HT1080 (cell line): ENCODE measurements around the gene MYZAP. TPM values are rescaled to one million over a fixed set of nuclear protein-coding genes. Genes with fewer than 3 reads are reported as not detected.
"Not testable (repeated sequence)": the region's sequence is repeated elsewhere in the genome, so short reads cannot be mapped to it uniquely, and the experiment has no call there.

Experiments
- DNase-seq: peaks from one replicate; pipeline ENCODE4 v3.0.0-alpha.2; 2015; ENCODE audit warnings: low read depth
- total RNA-seq: library from RNA; depleted of rRNA; stranded (reverse); fragments of >200 nt; shearing (Covaris generic); gene quantifications from 2 replicates; pipeline ENCODE4 v1.2.3, GENCODE V29; 2014

Gene MYZAP
- total RNA-seq, 1 experiment from 2014 or later: 1.8 TPM

DNA sequence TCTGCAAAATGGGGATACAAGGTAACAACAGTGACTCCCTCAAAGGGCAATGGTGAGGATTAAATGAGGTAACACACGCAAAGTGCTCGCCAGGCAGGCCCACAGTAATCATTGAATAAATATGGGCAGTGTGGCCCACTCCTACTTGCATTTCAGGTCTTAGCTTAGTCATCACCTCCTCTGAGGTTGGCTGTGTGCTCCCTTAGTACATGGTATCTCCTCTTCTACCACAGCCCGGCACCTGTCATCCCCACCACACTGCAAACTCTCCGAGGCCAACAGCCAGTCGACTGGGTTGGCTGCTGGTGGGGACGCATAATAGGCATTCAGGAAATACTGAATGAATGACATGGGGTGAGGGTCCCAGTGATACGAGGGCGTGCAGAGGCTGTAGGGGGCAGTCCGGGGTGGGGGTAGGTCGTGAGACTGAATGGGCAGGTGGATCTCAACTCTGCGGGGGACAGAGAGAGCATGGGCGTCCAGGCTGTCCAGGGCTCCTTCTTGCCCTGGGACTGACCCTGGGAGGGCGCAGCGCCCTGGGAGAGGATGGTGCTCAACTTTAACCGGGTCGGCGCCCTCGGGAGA is 375 bp upstream of the MYZAP start:
- DNase-seq: no peak

DNA sequence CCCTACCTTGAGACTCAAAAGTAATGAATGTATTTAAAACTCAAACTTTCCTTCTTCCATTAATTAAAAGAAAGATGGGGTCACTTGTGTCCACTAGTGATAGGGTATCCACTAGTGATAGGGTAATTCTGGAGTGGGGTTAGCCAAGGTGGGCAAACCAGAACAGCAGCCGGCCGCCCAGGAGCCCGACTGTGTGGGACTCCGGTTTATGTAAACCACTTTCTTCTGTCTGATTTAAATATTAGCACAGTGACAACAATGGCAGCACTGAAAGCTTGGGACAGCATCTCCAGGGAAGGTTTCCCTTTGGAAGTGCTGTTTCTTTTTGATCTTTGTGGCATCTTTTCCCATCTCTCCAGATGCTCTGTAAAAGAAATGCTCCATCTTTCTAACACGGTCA is 722 bp downstream of the MYZAP start:
- DNase-seq: no peak

DNA sequence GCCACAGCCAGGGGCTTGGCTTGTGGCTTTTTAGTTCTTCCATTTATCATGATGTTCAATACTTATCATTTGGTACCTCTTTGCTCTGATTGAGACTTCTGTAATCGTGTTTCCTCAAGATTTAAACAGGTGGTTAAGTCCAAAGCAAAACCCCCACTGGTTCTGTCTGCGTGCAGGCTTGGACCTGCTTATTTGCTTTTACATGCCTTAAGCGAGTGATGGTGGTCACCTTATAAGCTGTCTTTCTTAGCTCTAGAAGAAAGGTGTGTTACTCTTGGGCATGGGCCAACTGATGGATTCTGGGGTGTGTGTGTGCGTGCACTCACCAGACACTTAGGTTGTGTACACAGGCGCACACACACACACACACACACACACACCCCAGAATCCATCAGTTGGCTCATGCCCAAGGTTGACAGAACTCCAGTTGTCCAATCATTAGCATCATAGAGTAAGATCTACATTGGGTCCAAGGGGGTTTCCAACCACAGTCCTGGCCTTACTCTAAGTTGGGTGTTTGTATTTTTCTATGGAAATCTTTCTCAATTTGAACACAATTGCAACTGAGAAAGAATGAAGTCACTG is 1.2 kb downstream of the MYZAP start:
- DNase-seq: no peak

DNA sequence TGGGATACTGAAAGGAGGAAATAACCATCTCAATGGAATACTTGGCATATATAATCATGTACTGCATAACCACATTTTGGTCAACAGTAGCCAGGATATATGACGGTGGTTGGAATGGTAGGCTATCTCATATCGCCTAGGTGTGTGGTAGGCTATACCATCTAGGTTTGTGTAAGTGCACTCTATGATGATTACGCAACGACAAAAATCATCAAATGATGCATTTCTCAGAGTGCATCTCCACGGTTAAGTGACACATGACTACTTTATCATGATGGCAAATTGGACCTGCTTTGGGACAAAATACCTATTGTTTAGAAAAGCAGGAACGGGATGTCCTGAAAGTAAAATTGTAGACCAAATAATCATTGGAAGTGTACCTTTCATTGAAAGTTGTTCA is 2.8 kb downstream of the MYZAP start:
- no peak for DNase-seq

DNA sequence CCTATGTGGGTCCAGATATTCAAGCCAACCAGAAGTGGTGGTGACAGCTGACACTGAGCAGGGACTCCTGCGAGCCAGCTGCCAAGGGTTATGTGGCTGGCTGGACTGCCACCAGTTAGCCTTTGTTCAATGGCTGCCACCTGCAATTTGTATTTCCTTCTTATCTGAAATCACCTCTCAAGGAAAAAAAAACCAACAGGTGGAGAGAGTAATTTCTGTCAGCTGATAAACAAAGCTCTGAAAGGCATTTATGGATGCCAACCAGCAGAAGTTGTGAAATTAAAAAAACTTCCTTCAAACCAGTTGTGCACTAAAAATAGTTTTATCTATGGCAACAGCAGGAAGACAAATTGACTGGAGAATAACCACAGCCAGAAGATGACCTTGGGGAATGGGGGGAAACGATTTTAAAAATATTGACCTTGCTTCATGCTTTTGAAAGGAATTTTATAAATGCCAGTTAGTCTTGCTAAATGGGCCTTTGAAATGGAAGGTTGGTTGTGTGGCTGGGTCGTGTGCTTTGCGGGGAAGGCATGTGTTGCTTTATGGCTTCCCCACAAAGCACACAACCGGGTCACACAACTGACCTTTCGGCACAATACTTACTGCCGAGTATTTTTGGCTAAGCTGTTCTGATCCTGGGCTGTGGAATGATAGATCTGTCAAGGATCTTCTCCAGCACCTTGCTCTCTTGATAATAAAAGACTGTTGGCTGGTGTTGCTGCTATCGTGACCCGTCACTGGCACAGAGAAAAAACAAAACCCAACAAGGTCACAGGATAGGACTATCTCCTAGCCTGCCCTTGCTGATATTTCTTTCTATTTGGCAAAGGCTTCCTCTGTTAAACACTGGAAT is 3.5 kb downstream of the MYZAP start:
- DNase-seq: no peak

DNA sequence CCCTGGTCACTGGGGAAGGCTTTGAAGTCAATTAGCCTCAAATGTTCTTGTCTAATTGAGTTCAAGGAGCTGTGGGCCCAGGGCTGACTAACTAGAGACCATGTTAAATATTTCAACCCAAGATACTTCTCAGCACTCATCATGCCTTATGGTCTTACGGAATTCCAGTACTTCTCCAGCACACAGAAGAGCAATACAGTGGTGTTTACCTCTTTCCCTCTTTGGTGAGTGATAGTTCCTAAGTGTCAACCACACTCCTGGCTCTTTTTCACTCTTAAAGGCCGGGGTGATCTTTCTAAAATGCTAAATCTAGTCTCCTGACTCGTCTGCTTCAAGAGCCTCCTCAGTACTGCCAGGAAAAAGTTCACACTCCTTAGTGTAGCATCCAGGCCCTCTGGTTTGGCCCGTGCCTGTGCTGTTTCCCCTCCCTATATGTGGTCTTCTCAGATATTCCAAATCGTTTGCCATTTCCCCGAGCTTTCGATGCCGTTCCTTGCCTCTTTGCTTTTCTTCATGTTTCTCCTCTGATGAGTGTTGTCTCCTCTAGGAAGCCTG is 4.7 kb downstream of the MYZAP start:
- DNase-seq: no peak

DNA sequence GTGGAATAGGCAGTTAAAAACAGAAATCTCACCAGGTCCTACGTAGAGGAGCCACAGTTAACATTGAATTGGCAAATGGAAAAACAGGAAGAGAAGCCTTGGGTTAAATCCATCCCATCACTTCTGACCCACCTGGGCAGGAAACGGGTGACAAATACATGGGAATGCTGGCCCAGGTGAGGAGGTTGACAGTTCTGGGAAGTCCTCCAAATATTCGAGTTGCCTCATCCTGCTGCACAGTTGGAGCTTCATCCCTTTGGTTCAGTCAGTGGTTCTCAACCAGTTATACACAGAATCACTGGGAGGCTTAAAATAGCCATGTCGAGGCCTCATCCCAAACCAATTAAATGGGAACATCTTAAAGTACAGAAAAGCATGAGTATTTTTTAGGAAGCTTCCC is 5.3 kb downstream of the MYZAP start:
- DNase-seq: peak; percentile 12

DNA sequence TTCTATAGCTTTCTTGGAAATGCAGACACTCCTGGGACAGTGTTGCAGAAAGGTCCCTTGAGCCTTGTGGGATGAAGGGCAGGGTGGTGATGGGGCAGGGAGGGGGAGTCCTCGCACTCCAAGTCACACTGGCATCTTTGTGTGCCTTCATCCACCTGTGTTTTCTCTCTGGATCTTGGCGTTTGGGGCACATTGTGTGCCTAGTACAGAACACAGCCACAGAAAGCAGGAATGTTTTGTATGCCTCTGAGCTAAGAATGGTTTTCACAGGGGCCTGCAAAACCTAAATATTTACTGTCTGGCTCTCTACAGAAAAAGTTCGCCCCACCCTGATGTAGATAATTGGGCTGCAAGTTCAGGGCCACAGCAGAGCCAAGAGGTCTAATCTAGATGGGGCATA is 5.7 kb downstream of the MYZAP start:
- no peak for DNase-seq

DNA sequence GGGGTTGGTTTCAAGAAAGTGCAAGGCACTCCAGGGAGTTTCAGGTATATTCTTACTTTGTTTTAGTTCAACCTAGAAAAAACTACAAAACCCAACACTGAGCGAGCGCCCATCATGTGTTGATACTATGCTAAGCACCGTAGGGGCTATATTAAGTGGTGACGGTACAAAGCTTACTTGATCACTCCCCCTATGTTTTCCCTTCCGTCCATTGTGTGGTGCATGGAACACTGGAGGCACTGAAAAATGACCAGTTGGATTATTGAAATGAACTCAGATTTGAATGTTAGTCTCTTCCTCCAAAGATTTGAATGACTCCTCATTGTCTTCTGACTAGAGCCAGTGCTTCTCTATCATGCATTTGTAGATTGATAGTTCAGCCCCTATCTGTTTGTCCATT is 6.6 kb downstream of the MYZAP start:
- DNase-seq: no peak

DNA sequence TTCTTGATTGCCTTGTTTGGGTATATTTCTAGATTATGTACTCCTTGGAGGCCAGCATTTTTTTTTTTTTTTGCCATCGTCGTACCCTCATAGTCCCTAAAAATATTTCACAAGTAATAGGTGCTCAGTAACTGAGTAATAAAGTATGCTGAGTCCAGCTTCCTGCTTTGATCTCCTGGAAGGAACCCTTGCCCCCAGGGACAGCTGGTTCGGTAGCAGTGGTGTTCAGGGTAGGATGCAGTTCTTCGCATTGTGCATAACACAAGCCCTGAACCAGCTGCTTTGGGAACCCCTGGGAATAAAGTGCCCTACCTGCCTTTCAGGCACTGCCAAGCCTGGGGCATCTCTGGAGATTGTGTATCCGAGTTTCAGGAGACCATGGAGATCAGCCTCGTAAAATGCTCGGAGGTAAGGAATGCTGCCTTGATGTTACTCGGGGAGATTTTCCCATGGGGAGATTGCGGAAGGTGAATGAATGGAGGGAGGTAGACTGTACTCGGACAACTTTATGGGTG is 7.6 kb downstream of the MYZAP start:
- no peak for DNase-seq

DNA sequence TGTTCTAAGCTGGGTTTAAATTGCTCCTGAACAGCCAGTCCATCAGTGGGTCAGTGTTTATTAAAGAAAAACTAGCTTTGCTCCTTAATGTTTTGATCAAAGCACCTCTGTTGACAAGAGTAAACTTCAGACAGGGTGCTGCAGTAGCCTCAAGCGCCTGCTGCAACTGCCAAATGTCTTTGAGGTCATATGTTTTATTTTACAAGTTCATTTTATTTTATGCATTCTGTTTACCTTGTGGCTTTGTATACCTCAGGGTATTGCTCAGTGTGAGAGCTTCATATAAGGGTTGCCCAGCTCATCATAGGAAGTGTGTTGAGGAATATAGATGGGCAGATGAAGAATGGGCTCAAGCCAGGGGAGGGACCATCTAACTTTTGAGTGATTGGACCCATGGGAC is 8.5 kb downstream of the MYZAP start:
- no peak for DNase-seq

DNA sequence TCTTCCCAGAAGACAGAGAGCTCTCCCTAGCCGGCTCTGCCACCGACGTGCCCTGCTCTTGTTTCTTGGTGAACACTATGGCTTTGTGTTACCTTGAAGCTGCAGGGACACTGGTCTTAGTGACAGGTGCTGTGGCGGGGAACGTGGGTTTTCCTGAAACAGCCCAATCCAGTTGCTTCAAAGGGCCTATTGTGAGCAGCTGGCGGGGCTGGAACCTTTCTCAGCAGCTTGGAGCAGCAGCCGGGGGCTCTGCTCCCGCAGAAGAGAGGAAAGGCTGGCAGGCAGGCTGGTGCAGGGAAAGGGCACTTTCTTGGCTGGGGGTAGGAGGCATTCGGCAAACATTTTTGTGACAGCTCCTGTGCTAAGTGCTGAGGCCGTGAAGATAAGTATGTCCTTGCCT is 12.8 kb downstream of the MYZAP start:
- DNase-seq: no peak

DNA sequence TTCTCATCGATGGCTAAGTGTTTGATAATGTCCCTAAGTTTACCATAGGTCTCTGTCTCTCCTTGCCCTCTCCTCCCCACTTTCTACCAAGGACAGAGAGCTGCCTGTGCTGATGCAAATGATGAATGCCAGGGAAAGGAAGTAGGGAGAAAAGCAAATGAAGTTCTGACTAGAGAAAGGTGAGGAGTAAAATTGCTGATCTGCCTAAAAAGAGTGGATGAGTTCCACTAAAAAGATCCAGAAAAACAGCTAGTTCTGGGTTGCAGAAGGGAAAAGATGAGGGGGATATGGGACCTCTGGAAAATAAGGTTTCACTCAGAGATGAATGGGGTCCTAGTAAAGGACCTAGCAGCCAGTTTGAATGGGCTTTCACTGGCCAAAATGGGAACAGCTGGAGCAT is 13.8 kb downstream of the MYZAP start:
- DNase-seq: no peak

DNA sequence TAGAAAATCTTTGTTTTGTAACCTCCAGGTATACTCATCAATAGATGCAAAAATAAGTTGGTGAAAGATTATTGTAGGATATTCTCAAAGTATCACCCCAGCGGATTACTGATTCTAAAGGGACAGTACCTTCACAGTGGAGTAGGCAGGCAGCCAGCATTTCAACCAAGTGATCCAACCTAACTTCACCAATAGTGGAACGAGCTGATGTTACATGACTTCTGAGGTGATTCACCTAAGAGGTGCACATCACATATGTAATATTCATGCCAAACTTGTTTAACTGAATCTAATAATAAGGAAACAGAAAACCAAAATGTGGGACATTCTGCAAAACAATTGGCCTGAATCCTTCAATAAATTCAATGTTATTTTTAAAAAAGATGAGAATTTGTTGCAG is 14.3 kb downstream of the MYZAP start:
- no peak for DNase-seq

DNA sequence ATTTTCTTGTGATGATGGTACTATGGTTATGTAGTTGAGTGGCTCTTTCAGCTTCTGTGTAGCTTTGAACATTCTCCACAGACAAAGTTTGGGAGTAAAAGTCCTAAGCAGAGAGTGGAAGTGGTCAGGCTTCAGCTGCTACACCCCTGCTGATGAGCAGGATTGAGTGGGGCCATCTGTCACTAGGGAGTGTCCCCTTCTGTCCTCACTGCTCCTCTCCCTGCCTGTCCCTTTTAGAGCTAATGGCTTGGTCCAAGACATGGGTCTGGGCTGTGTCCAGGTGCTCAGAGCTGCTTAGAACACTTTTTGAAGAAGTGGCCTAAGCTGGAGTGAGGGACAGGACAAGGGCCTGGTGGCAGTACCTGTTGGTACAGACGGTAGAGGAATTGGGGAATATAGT is 15.1 kb downstream of the MYZAP start:
- DNase-seq: no peak

DNA sequence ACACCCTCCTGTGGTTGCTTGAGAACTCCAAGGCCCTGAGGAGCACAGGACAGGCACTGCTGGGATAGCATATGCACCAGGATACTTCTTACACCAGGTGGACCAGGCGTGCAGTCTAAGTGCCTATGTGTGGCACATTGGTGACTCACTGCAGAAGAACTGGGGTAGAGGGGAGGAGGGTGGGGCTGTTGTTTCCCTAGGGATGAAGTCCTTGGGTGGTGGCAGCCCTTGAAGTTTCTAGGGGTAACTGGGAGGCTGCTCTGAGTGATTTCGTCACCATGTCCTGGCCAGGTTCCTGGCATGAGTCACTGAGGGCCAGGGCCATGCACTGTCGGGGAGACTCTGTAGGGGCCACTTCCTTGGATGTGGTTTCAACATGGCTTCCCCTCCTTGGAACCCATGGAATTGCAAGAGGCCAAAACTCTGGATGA is 15.9 kb downstream of the MYZAP start:
- DNase-seq: peak; percentile 93

DNA sequence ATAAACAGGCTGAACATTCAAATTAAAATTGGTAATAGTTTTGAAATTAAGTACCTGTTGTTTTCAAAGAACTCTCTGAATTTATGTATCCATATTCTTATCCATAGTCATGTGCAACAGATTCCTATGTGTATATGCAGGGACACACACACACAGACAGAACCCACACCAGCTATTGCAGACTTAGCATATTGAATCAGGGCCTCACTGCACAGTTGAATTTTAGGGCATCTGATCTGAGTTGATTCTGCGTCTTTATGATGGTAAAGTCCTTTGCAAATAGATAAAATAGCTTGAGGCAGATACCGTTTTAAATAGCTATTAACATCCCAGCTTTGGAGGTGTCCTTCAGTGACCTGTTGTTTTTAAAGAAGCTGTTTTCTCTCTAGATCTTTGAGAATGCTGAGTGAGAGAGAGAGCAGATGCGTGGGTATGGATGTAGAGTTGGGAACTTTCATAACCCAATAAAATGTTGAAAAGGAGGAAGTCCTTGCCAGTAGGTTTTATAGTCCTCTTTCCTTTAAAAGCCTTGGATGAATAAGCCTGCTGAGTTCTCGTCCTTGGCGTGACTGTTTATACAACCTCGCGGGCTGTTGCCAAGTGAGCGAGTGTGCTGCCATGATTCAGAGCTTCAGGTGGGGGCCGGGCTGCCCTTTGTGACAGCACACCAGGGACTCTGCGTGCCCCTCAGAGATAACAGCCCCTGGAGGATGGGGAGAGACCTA is 18.3 kb downstream of the MYZAP start:
- DNase-seq: peak; percentile 83

DNA sequence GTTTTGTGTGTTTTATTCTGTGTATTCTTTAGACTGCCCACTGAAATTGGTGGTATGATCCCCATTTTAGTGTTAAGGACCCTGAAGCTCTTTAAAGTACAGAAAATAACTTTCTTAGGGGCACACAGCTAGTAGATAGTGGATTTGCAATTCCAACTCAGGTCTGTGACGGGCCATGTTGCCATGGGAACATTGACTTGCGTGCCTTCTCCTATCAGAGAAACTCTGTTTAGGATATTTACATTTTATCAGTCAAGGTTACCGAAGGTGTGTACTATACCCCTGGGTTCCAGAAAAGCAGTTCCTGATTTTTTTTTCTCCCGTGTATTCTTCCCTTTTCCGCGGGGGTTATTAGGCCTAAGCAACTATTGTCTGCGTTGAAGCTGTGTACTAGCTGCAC is 19.4 kb downstream of the MYZAP start:
- no peak for DNase-seq

DNA sequence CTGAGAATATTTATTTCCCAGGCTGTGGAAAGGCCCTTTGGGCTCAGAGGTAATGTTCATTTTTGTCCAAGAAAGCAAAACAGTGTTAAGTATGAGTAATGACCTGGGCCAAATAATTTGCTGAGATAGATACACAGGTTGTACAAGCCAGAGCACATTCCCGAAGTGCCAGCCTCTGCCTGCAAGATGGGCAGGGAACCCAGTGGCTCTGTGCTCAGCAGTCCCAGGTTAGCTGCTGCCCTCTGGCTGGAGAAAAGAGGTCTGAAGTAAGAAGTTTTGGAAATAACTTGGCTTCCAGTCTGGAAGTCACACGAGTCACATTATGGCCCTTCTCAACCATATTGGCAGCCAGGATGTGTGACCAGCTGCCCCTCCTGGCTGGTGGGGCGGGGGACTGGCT is 20.2 kb downstream of the MYZAP start:
- peak; percentile 61 for DNase-seq

DNA sequence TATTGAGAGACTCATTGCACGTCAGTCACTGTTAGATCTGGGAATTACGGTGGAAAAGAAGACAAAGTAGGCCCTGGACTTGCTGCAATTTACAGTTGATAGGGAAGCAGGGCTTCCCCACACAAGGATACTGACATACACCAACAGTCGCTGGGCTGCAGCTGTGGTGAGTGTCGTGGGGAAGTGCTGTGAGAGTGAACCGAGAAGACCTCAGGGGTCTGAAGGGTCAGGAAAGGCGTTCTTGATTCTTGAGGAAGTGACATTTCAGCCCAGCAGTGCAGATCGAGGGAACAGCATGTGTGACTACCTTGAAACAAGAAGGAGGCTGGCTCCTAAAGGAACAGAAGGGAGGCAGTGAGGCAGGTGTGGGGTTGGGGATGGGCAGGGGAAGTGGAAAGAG is 22.5 kb downstream of the MYZAP start:
- no peak for DNase-seq

DNA sequence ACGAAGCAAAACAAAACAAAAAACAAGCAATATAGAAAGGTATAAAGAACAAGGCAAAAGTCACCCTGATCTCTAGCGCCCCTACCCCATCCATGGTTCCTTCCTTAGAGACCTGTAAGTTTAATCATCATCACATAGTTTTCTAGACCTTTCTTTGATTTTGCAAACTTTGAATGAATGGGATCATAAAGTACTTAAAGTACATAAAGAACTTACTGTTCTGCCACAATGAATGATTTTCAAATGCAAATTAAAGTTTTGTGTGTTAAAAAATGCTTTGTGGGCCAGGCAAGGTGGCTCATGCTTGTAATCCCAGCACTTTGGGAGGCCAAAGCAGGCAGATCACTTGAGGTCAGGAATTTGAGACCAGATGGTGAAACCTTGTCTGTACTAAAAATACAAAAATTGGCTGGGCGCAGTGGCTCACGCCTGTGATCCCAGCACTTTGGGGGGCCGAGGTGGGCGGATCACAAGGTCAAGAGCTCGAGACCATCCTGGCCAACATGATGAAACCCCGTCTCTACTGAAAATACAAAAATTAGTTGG is 24.3 kb downstream of the MYZAP start:
- not testable (repeated sequence) for DNase-seq
